Keratinocyte (primary cell): Measurements from ENCODE around the gene ANKRD6. TPM values are rescaled to one million over a fixed set of nuclear protein-coding genes. Genes with fewer than 3 reads are reported as not detected.

Experiments
- DNase-seq: peaks from one replicate; pipeline ENCODE4 v3.0.0-alpha.2; 2011; ENCODE audit warnings: low read depth, missing footprints, low spot score
- FAIRE-seq: peaks from 2 replicates; lab custom pipeline; 2011; peaks lifted over from hg19 to GRCh38; lab: Jason Lieb, UNC
- H2AFZ ChIP-seq: 2 replicates; pipeline ENCODE4 v1.6.0; 2012; ENCODE audit warnings: low read length, control low read depth, inconsistent platforms; ENCODE audit not compliant: control insufficient read depth
- H3K27ac ChIP-seq: 2 replicates; pipeline ENCODE4 v1.5.1; 2011; ENCODE audit warnings: low read length; ENCODE audit not compliant: control insufficient read depth, insufficient read depth
- H3K27me3 ChIP-seq: 3 replicates; pipeline ENCODE4 v1.6.0; 2011; ENCODE audit warnings: low read length; ENCODE audit not compliant: control insufficient read depth, insufficient read depth; ENCODE audit errors: extremely low read depth
- H3K36me3 ChIP-seq, 2 experiments: 2 replicates in 1 of 2; 3 replicates in 1 of 2; pipeline ENCODE4 v1.5.1; 2011; ENCODE audit warnings: low read length in 2 of 2, mild to moderate bottlenecking in 1 of 2; ENCODE audit not compliant: control insufficient read depth in 2 of 2, insufficient read depth in 2 of 2; ENCODE audit errors: extremely low read depth in 1 of 2
- H3K4me1 ChIP-seq: 3 replicates; pipeline ENCODE4 v1.5.1; 2011; ENCODE audit warnings: low read length; ENCODE audit not compliant: control insufficient read depth, insufficient read depth; ENCODE audit errors: extremely low read depth
- H3K4me2 ChIP-seq: 3 replicates; pipeline ENCODE4 v1.6.0; 2011; ENCODE audit warnings: low read depth, low read length; ENCODE audit not compliant: control insufficient read depth, insufficient read depth; ENCODE audit errors: extremely low read depth
- H3K4me3 ChIP-seq, 3 experiments: fragments of 200-600 bp in 1 of 3; sonication (generic) in 1 of 3; 2 replicates in 2 of 3; 3 replicates in 1 of 3; pipeline ENCODE4 v1.5.1; 2011 to 2016; ENCODE audit warnings: low read length in 3 of 3, mild to moderate bottlenecking in 3 of 3, control low read depth in 2 of 3, inconsistent platforms in 1 of 3, low read depth in 1 of 3, mixed read lengths in 1 of 3, mixed run types in 1 of 3, moderate library complexity in 1 of 3; ENCODE audit not compliant: control insufficient read depth in 2 of 3, insufficient read depth in 2 of 3; ENCODE audit errors: extremely low read depth in 1 of 3
- H3K79me2 ChIP-seq: 2 replicates; pipeline ENCODE4 v1.6.0; 2012; ENCODE audit warnings: low read length; ENCODE audit not compliant: control insufficient read depth, insufficient read depth
- H3K9ac ChIP-seq: 3 replicates; pipeline ENCODE4 v1.6.0; 2011; ENCODE audit warnings: low read length; ENCODE audit not compliant: control insufficient read depth, insufficient read depth; ENCODE audit errors: extremely low read depth
- H3K9me1 ChIP-seq: 3 replicates; pipeline ENCODE4 v1.6.0; 2011; ENCODE audit warnings: low read length; ENCODE audit not compliant: control insufficient read depth, insufficient read depth; ENCODE audit errors: extremely low read depth
- H3K9me3 ChIP-seq: 2 replicates; pipeline ENCODE4 v1.5.1; 2012; ENCODE audit warnings: low read depth, low read length; ENCODE audit not compliant: control insufficient read depth
- H4K20me1 ChIP-seq: 3 replicates; pipeline ENCODE4 v1.6.0; 2011; ENCODE audit warnings: low read length; ENCODE audit not compliant: control insufficient read depth, insufficient read depth; ENCODE audit errors: extremely low read depth
- CTCF ChIP-seq, 3 experiments: IDR thresholded peaks in 1 of 3; conservative IDR thresholded peaks in 1 of 3; optimal IDR thresholded peaks in 1 of 3; 2 replicates in 2 of 3; 3 replicates in 1 of 3; pipeline versions ENCODE3 to v1.5.1; 2011; ENCODE audit warnings: low read length in 3 of 3, mild to moderate bottlenecking in 3 of 3, moderate library complexity in 2 of 3, control low read depth in 1 of 3, inconsistent platforms in 1 of 3; ENCODE audit not compliant: insufficient read depth in 2 of 3; ENCODE audit errors: extremely low read depth in 1 of 3
- EZH2 ChIP-seq: IDR thresholded peaks from one replicate; pipeline ENCODE4 v1.6.1; 2012; ENCODE audit warnings: inconsistent platforms, mild to moderate bottlenecking, low read length, moderate library complexity
- dilution Hi-C: fragments of 300-500 bp; cut with MboI; formaldehyde crosslinking; loops from one replicate; pipeline ENCODE4 v1.7.0; 2020; ENCODE audit warnings: low sequenced_read_pairs; ENCODE audit not compliant: extremely low pct_ligation_motif_present
- polyA plus RNA-seq, 5 experiments: library from polyadenylated mRNA; depleted of rRNA in 3 of 5; stranded (reverse) in 3 of 5; stranded (forward) in 1 of 5; unstranded in 1 of 5; fragments of >200 nt; gene quantifications; 1 replicate in 1 of 5; 2 replicates in 3 of 5; 3 replicates in 1 of 5; pipeline versions ENCODE4 v1.2.1 to v1.2.3, GENCODE V29; 2011 to 2012; ENCODE audit warnings: missing spikeins in 2 of 5, low read depth in 1 of 5, low replicate concordance in 1 of 5

Gene ANKRD6
- polyA plus RNA-seq, 1 donor (not counting 4 experiments of a cell fraction or from before 2014, with no cell fraction given): 5.7 TPM

GRCh38 chr6:89670935-89671565, 238.1 kb downstream of the ANKRD6 start:
- Histone ChIP-seq H3K9me1 (no peaks in the 10 kb centered on the region), H3K9me3 (no peaks in the 10 kb centered on the region), H3K9ac (no peak overlapping the region), H3K36me3 (peaks cover 18 to 31% of the 10 kb centered on the region in 2 experiments), H3K4me3 (no peak overlapping the region), H3K27me3 (no peaks in the 10 kb centered on the region), H4K20me1 (no peaks in the 10 kb centered on the region), H3K4me1 (no peaks in the 10 kb centered on the region), H3K27ac (no peak overlapping the region), H2AFZ (no peak overlapping the region), H3K79me2 (no peaks in the 10 kb centered on the region), H3K4me2 (no peak overlapping the region)
- FAIRE-seq (no peak), DNase-seq (no peak)
- dilution Hi-C loops: no loop called here
- no peak for TF ChIP-seq EZH2
- no peak for TF ChIP-seq CTCF (optimal IDR thresholded peaks at IDR 0.05 in 1 of 3, IDR thresholded peaks at IDR 0.05 in 1 of 3, conservative IDR thresholded peaks at IDR 0.05 in 1 of 3; ENCODE audit: extremely low read depth in 1 of 3, insufficient read depth in 2 of 3, low read length in 3 of 3)

GRCh38 chr6:89675949-89676748, 243.2 kb downstream of the ANKRD6 start:
- Histone ChIP-seq H3K79me2 (no peaks in the 10 kb centered on the region), H3K27me3 (no peaks in the 10 kb centered on the region), H3K4me3 (no peak overlapping the region), H2AFZ (no peak overlapping the region), H3K9ac (no peak overlapping the region), H3K36me3 (peaks cover 43 to 58% of the 10 kb centered on the region in 2 experiments), H4K20me1 (no peaks in the 10 kb centered on the region), H3K9me1 (no peaks in the 10 kb centered on the region), H3K4me1 (no peaks in the 10 kb centered on the region), H3K4me2 (no peak overlapping the region), H3K27ac (no peak overlapping the region), H3K9me3 (no peaks in the 10 kb centered on the region)
- DNase-seq (no peak), FAIRE-seq (no peak)
- dilution Hi-C loops: no loop called here
- TF ChIP-seq EZH2 (no peak), CTCF (optimal IDR thresholded peaks at IDR 0.05 in 1 of 3, IDR thresholded peaks at IDR 0.05 in 1 of 3, conservative IDR thresholded peaks at IDR 0.05 in 1 of 3; ENCODE audit: extremely low read depth in 1 of 3, insufficient read depth in 2 of 3, low read length in 3 of 3) (no peak)
